ENCODE data around the gene GMPPA. TPM values are rescaled to one million over a fixed set of nuclear protein-coding genes. Genes with fewer than 3 reads are reported as not detected.

The GMPPA gene
- total RNA-seq, 2 donors from 2014 or later, result 36.9 to 38.2 TPM

DNA sequence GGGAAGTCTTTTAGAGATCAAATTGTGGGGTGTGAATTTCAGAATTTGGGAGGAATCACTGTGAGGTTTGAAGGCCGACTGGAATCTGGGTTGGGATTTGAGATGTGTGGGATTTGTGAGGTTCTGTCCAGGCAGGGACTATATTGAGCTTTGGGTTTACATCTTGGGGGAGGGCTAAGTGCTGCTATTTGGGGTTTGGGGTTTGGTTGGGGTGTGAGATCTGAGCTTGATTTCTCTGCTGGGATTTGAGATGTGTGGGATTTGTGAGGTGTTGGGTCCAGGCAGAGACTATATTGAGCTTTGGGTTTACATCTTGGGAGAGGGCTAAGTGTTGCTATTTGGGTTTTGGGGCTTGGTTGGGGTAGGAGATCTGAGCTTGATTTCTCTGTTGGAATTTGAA is 864 bp downstream of the GMPPA start:
- Histone ChIP-seq H3K4me3 (ENCODE audit: low read length) (peak overlapping the region; percentile 98), H3K27ac (ENCODE audit: low read depth, low read length) (no peak overlapping the region), H3K4me1 (ENCODE audit: control insufficient read depth, insufficient read depth, low read length) (peaks cover 9% of the 10 kb centered on the region), H3K9ac (ENCODE audit: extremely low read depth, low read length, poor library complexity, severe bottlenecking) (peak overlapping the region; percentile 91), H3K36me3 (ENCODE audit: control insufficient read depth, insufficient read depth, low read length) (peaks cover 4% of the 10 kb centered on the region), H3K9me3 (ENCODE audit: control insufficient read depth, low read length) (no peaks in the 10 kb centered on the region), H3K27me3 (ENCODE audit: control insufficient read depth, insufficient read depth, low read length, poor library complexity, severe bottlenecking) (peaks cover 37% of the 10 kb centered on the region)
- H3K36me3 Mint-ChIP-seq (ENCODE audit: low read depth), result peaks cover 17% of the 10 kb centered on the region
- H3K27me3 Mint-ChIP-seq (ENCODE audit: insufficient read depth), result peaks cover 40% of the 10 kb centered on the region
- no peak for DNase-seq
- H3K27ac Mint-ChIP-seq, result peak overlapping the region; percentile 85
- H3K4me3 Mint-ChIP-seq, result peak overlapping the region; percentile 80
- TF ChIP-seq, protein P1, sequence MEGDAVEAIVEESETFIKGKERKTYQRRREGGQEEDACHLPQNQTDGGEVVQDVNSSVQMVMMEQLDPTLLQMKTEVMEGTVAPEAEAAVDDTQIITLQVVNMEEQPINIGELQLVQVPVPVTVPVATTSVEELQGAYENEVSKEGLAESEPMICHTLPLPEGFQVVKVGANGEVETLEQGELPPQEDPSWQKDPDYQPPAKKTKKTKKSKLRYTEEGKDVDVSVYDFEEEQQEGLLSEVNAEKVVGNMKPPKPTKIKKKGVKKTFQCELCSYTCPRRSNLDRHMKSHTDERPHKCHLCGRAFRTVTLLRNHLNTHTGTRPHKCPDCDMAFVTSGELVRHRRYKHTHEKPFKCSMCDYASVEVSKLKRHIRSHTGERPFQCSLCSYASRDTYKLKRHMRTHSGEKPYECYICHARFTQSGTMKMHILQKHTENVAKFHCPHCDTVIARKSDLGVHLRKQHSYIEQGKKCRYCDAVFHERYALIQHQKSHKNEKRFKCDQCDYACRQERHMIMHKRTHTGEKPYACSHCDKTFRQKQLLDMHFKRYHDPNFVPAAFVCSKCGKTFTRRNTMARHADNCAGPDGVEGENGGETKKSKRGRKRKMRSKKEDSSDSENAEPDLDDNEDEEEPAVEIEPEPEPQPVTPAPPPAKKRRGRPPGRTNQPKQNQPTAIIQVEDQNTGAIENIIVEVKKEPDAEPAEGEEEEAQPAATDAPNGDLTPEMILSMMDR (conservative IDR thresholded peaks at IDR 0.05), result no peak
- H3K9me3 Mint-ChIP-seq, result no peaks in the 10 kb centered on the region
- WGBS, 2 experiments (ENCODE audit: insufficient coverage in 1 of 2, insufficient read length in 1 of 2), result 67 to 77% methylated on average over 1 of the region's 1 CpG
- peaks cover 23% of the 10 kb centered on the region for H3K4me1 Mint-ChIP-seq

DNA sequence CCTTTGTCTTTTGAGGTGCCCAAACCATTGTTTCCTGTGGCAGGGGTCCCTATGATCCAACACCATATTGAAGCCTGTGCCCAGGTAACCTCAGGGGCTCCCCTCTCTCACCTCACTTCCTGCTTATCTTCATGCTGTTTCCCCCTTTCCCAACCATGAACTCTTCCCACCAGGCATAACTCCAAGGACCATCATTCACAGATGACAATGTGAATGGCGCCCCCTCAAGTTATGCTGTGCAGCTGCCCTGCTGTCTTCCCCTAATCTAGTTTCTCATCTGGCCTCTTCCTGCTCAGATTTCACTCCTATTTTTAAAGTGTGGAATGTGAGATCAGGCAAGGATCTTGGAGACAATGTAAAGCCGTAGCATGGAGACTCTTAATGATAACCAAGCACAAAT is 1.4 kb downstream of the GMPPA start:
- H3K9me3 Mint-ChIP-seq, result no peaks in the 10 kb centered on the region
- Histone ChIP-seq H3K4me1 (ENCODE audit: control insufficient read depth, insufficient read depth, low read length) (peaks cover 9% of the 10 kb centered on the region), H3K27ac (ENCODE audit: low read depth, low read length) (no peak overlapping the region)

DNA sequence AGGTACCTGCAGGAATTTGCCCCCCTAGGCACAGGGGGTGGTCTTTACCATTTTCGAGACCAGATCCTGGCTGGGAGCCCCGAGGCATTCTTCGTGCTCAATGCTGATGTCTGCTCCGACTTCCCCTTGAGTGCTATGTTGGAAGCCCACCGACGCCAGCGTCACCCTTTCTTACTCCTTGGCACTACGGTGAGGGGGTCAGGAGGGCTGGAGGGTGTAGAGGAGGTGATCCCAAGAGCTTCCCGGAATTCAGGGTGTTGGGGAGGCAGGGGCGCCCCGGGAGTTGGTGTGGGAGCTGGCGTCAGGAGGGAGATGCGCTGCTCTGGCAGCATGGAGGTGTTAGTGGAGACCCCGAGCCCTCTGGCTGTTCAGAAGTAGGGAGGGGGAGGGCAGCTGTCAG is 3.2 kb downstream of the GMPPA start:
- H3K4me1 Mint-ChIP-seq, result peaks cover 23% of the 10 kb centered on the region
- TF ChIP-seq, protein P1 (conservative IDR thresholded peaks at IDR 0.05), result no peak
- H3K36me3 Mint-ChIP-seq (ENCODE audit: low read depth), result peaks cover 24% of the 10 kb centered on the region
- no peak for DNase-seq
- H3K27me3 Mint-ChIP-seq (ENCODE audit: insufficient read depth), result peaks cover 17% of the 10 kb centered on the region
- H3K27ac Mint-ChIP-seq, result no peak overlapping the region
- no peaks in the 10 kb centered on the region for H3K9me3 Mint-ChIP-seq
- WGBS, 2 experiments (ENCODE audit: insufficient coverage in 1 of 2, insufficient read length in 1 of 2), result 94 to 95% methylated on average over 6 to 14 of the region's 14 CpGs
- no peaks in the 10 kb centered on the region for H3K9me3 ChIP-seq (ENCODE audit: control insufficient read depth, low read length)
- no peak overlapping the region for H3K4me3 ChIP-seq (ENCODE audit: low read length)
- peaks cover 10% of the 10 kb centered on the region for H3K36me3 ChIP-seq (ENCODE audit: control insufficient read depth, insufficient read depth, low read length)
- peaks cover 14% of the 10 kb centered on the region for H3K27me3 ChIP-seq (ENCODE audit: control insufficient read depth, insufficient read depth, low read length, poor library complexity, severe bottlenecking)
- H3K27ac ChIP-seq (ENCODE audit: low read depth, low read length), result no peak overlapping the region
- H3K4me1 ChIP-seq (ENCODE audit: control insufficient read depth, insufficient read depth, low read length), result peaks cover 7% of the 10 kb centered on the region
- H3K9ac ChIP-seq (ENCODE audit: extremely low read depth, low read length, poor library complexity, severe bottlenecking), result no peak overlapping the region
- H3K4me3 Mint-ChIP-seq, result no peak overlapping the region

More for the DNA sequence above, 1.4 kb downstream of the GMPPA start:
- Mint-ChIP-seq H3K36me3 (ENCODE audit: low read depth) (peaks cover 21% of the 10 kb centered on the region), H3K4me3 (peak overlapping the region; percentile 80), H3K27me3 (ENCODE audit: insufficient read depth) (peaks cover 34% of the 10 kb centered on the region), H3K4me1 (peaks cover 23% of the 10 kb centered on the region), H3K27ac (no peak overlapping the region)
- Histone ChIP-seq H3K27me3 (ENCODE audit: control insufficient read depth, insufficient read depth, low read length, poor library complexity, severe bottlenecking) (peaks cover 31% of the 10 kb centered on the region), H3K36me3 (ENCODE audit: control insufficient read depth, insufficient read depth, low read length) (peaks cover 4% of the 10 kb centered on the region), H3K9me3 (ENCODE audit: control insufficient read depth, low read length) (no peaks in the 10 kb centered on the region), H3K4me3 (ENCODE audit: low read length) (peak overlapping the region; percentile 98), H3K9ac (ENCODE audit: extremely low read depth, low read length, poor library complexity, severe bottlenecking) (no peak overlapping the region)
- DNase-seq, result no peak
- 80 to 83% methylated on average over 1 to 2 of the region's 2 CpGs for WGBS, 2 experiments (ENCODE audit: insufficient coverage in 1 of 2, insufficient read length in 1 of 2)
- TF ChIP-seq, protein P1 (conservative IDR thresholded peaks at IDR 0.05), result peak; percentile 68

Measured in endodermal cell (in vitro differentiated cells).